ENCODE data around the gene CTRB1.
"Not testable (repeated sequence)": the region's sequence is repeated elsewhere in the genome, so short reads cannot be mapped to it uniquely, and the experiment has no call there.

The CTRB1 gene

GRCh38 chr16:75271441-75272096, 52.8 kb downstream of the CTRB1 start:
- H3K27ac Mint-ChIP-seq (ENCODE audit: low read depth), result no peak overlapping the region
- no peak overlapping the region for H3K4me3 Mint-ChIP-seq
- H3K36me3 Mint-ChIP-seq (ENCODE audit: insufficient read depth), result no peaks in the 10 kb centered on the region
- H3K9me3 Mint-ChIP-seq, result no peaks in the 10 kb centered on the region
- H3K27me3 Mint-ChIP-seq, result peaks cover 37% of the 10 kb centered on the region
- peaks cover 7% of the 10 kb centered on the region for H3K4me1 Mint-ChIP-seq
- no peak for ATAC-seq (replicated peaks; ENCODE audit: extremely low read depth, poor library complexity, severe bottlenecking)
- no peak for DNase-seq (ENCODE audit: low spot score in 2 of 2)

- H3K4me3 Mint-ChIP-seq, result no peak overlapping the region
- H3K36me3 Mint-ChIP-seq (ENCODE audit: insufficient read depth), result no peaks in the 10 kb centered on the region
- ATAC-seq (replicated peaks; ENCODE audit: extremely low read depth, poor library complexity, severe bottlenecking), result no peak
- peaks cover 6% of the 10 kb centered on the region for H3K4me1 Mint-ChIP-seq
- no peak overlapping the region for H3K27ac Mint-ChIP-seq (ENCODE audit: low read depth)
- DNase-seq (ENCODE audit: low spot score in 2 of 2), result no peak
- H3K27me3 Mint-ChIP-seq, result peaks cover 32% of the 10 kb centered on the region
- H3K9me3 Mint-ChIP-seq, result no peaks in the 10 kb centered on the region
These were observed 53.3 kb downstream of the CTRB1 start for GRCh38 chr16:75272097-75272551.

DNA sequence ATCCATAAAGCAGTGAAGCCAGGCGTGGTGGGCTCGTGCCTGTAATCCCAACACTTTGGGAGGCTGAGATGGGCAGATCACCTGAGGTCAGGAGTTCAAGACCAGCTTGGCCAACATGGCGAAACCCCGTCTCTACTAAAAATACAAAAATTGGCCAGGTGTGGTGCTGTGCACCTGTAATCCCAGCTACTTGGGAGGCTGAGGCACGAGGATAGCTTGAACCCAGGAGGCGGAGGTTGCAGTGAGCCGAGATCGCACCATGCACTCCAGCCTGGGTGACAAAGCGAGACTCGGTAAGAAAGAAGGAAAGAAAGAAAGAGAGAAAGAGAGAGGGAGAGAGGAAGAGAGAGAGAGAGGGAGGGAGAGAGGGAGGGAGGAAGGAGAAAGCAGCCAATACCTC, 53.8 kb downstream of the CTRB1 start:
- Mint-ChIP-seq H3K27me3 (peaks cover 26% of the 10 kb centered on the region), H3K27ac (ENCODE audit: low read depth) (peak overlapping the region; percentile 64)
- H3K4me3 Mint-ChIP-seq; ATAC-seq (replicated peaks; ENCODE audit: extremely low read depth, poor library complexity, severe bottlenecking); DNase-seq (ENCODE audit: low spot score in 2 of 2); H3K4me1 Mint-ChIP-seq; H3K9me3 Mint-ChIP-seq; H3K36me3 Mint-ChIP-seq (ENCODE audit: insufficient read depth): not testable (repeated sequence)

GRCh38 chr16:75273054-75273925, 54.5 kb downstream of the CTRB1 start:
- Mint-ChIP-seq H3K9me3 (no peaks in the 10 kb centered on the region), H3K27me3 (peaks cover 26% of the 10 kb centered on the region), H3K36me3 (ENCODE audit: insufficient read depth) (no peaks in the 10 kb centered on the region), H3K27ac (ENCODE audit: low read depth) (peak overlapping the region; percentile 64), H3K4me3 (no peak overlapping the region), H3K4me1 (peaks cover 6% of the 10 kb centered on the region)
- DNase-seq (ENCODE audit: low spot score in 2 of 2) (no peak), ATAC-seq (replicated peaks; ENCODE audit: extremely low read depth, poor library complexity, severe bottlenecking) (no peak)

Measured in central memory CD8-positive, alpha-beta T cell (primary cell).